Retinal pigment epithelial cell (primary cell): ENCODE measurements around the gene ETS1.

Experiments used
- DNase-seq: peaks from one replicate; pipeline ENCODE4 v3.0.0-alpha.2; 2010; ENCODE audit warnings: low read depth
- H3K4me3 ChIP-seq: 2 replicates; pipeline ENCODE4 v1.5.1; 2011; ENCODE audit warnings: mild to moderate bottlenecking, low read length, control low read depth, moderate library complexity
- CTCF ChIP-seq: conservative IDR thresholded peaks from 2 replicates; pipeline ENCODE4 v1.5.1; 2011; ENCODE audit warnings: low read depth, low read length, control low read depth, inconsistent platforms

ETS1 gene

GRCh38 chr11:128477811-128478210 lies 109.5 kb downstream of the ETS1 start:
- TF ChIP-seq CTCF: no peak
- no peak for DNase-seq
- H3K4me3 ChIP-seq: no peak overlapping the region

GRCh38 chr11:128477278-128477677 lies 110.1 kb downstream of the ETS1 start:
- no peak overlapping the region for H3K4me3 ChIP-seq
- DNase-seq: no peak
- no peak for TF ChIP-seq CTCF

- no peak overlapping the region for H3K4me3 ChIP-seq
- TF ChIP-seq CTCF: no peak
- DNase-seq: no peak
These were observed 110.6 kb downstream of the ETS1 start for GRCh38 chr11:128476729-128477128.

GRCh38 chr11:128476049-128476448 lies 111.3 kb downstream of the ETS1 start:
- no peak for DNase-seq

GRCh38 chr11:128474036-128474874 lies 113.1 kb downstream of the ETS1 start:
- TF ChIP-seq CTCF: no peak
- DNase-seq: no peak
- H3K4me3 ChIP-seq: no peak overlapping the region

More at GRCh38 chr11:128476049-128476448, 111.3 kb downstream of the ETS1 start:
- no peak overlapping the region for H3K4me3 ChIP-seq
- TF ChIP-seq CTCF: no peak

GRCh38 chr11:128473636-128474035 lies 113.7 kb downstream of the ETS1 start:
- no peak overlapping the region for H3K4me3 ChIP-seq
- no peak for TF ChIP-seq CTCF
- DNase-seq: no peak
